HG02588 (cell line): ENCODE results near the gene RERE.

Experiments
- ATAC-seq: cut with Tn5 transposase; IDR thresholded peaks from one replicate; pipeline ENCODE4 v1.9.1; 2021; ENCODE audit warnings: mild to moderate bottlenecking, moderate library complexity; ENCODE audit not compliant: unreplicated experiment

The RERE gene

GRCh38 chr1:8493916-8494540 lies 323.4 kb downstream of the RERE start:
- no peak for ATAC-seq

GRCh38 chr1:8487249-8487648 lies 330.2 kb downstream of the RERE start:
- ATAC-seq: no peak

- ATAC-seq: no peak
Measured at GRCh38 chr1:8486047-8486446, 331.4 kb downstream of the RERE start.

- no peak for ATAC-seq
Measured at GRCh38 chr1:8483586-8483985, 333.9 kb downstream of the RERE start.

GRCh38 chr1:8482979-8483381 lies 334.5 kb downstream of the RERE start:
- ATAC-seq: no peak

GRCh38 chr1:8481650-8482380 lies 335.6 kb downstream of the RERE start:
- ATAC-seq: no peak

- ATAC-seq: no peak
Measured at GRCh38 chr1:8478566-8478965, 338.9 kb downstream of the RERE start.

- no peak for ATAC-seq
Measured at GRCh38 chr1:8477983-8478362, 339.5 kb downstream of the RERE start.

- peak; percentile 71 for ATAC-seq
Measured at GRCh38 chr1:8477166-8477982, 340.1 kb downstream of the RERE start.

- no peak for ATAC-seq
Measured at GRCh38 chr1:8476006-8476405, 341.4 kb downstream of the RERE start.

- ATAC-seq: no peak
Measured at GRCh38 chr1:8474369-8474768, 343.1 kb downstream of the RERE start.

- no peak for ATAC-seq
Measured at GRCh38 chr1:8473891-8474300, 343.5 kb downstream of the RERE start.

- no peak for ATAC-seq
Measured at GRCh38 chr1:8473121-8473875, 344.1 kb downstream of the RERE start.

GRCh38 chr1:8472668-8473067 lies 344.8 kb downstream of the RERE start:
- peak; percentile 36 for ATAC-seq

- ATAC-seq: no peak
Measured at GRCh38 chr1:8471451-8471850, 346.0 kb downstream of the RERE start.

- no peak for ATAC-seq
Measured at GRCh38 chr1:8468751-8469150, 348.7 kb downstream of the RERE start.

- no peak for ATAC-seq
Measured at GRCh38 chr1:8467308-8467707, 350.1 kb downstream of the RERE start.

- no peak for ATAC-seq
Measured at GRCh38 chr1:8465692-8466091, 351.7 kb downstream of the RERE start.

- ATAC-seq: no peak
Measured at GRCh38 chr1:8465013-8465412, 352.4 kb downstream of the RERE start.

GRCh38 chr1:8464377-8464776 lies 353.1 kb downstream of the RERE start:
- ATAC-seq: no peak
